Inflammatory macrophage treated with lipopolysaccharide for 4 hours (primary cell): Measurements from ENCODE around the gene UVRAG.
A peak's percentile ranks its signal among the peaks of the same experiment; 100 is the strongest.

Experiments used
- DNase-seq: peaks from one replicate; pipeline ENCODE4 v3.0.0-alpha.2; 2020

The UVRAG gene

GRCh38 chr11:75888416-75888815 lies 73.4 kb downstream of the UVRAG start:
- peak; percentile 49 for DNase-seq

DNA sequence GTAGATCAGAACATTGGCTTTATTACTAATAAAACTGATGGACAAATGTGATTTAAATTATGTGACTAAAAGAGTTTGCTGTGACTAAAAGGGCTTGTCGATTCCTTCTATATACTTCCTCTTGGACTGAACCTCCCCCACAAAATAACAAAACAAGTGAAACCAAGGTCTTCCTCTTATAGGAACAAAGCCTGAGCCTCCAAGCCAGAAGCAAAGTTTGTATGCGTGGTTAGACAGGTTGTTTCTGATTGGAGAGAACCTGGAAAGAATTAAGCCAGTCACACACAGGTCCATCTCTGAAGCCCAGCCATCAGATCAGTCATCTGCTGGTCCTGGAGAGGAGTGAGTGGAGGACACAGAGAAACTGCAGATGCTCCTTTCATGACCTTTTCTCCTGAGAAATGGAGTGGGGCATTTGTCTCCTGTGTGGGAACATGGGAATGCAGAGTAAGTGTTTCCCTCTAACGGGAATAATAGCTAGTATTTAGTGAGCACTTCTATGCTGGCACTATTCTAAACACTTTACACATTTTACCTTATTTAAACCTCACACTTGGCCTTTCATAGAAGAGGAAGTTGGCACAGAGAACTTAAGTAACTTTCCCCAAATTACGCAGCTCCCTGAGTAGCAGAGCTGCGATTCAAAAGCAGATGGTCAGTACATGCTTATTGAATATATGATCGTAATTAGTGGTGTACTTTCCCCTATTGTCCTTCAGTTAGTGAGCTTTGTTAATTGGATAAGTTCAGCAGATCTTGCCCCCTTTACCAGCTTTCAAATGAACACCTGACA lies 77.1 kb downstream of the UVRAG start:
- DNase-seq, result peak; percentile 85

DNA sequence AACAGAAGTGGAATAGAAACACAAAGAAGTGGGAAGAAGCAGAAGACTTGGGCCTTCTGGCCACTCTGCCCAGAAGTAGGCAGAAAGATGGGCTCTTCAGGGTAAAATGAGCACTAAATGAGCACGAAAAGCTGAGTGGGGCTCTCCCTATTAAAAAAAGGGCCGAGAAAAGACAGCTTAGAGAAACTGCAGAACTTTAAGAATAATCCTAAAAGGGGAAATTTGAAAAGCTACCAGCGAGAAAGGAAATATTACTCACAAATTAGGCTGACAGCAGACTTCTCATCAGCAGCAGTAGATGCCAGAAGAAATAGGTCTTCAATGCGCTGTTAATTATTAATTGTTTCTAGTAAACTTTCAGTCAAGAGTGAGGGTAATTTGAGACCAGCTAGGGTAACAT lies 78.2 kb downstream of the UVRAG start:
- DNase-seq, result no peak

- no peak for DNase-seq
Measured at GRCh38 chr11:75894036-75894585, 79.1 kb downstream of the UVRAG start.

DNA sequence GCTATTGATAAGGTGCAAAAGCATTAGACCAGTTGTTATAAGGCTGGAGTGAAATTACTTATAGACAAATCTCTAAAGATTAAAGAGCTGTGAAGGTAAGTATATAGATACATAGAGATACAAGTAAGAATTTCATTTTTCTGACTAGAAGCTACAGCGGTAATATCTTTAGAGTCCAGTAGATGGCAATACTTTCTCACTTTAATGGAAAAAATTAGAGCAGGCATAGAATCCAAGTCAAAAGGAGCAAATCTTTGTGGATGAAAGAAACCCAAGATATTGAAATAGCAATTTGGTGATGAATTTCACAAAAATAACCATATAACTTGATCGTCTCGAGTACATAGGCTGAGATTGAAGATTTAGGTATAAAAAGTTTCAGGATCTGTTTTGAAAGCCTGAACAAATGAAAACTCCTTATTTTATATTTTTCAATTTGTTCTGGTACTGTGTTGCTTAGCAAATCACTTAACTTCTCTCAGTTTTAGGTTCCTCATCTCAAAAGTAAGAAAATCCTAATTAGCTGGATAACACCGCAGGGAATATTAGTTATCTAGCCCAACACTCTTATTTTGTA lies 81.9 kb downstream of the UVRAG start:
- DNase-seq, result peak; percentile 48

- DNase-seq, result no peak
Measured at GRCh38 chr11:75898871-75899270, 83.9 kb downstream of the UVRAG start.

GRCh38 chr11:75899806-75900205 lies 84.8 kb downstream of the UVRAG start:
- DNase-seq, result no peak

DNA sequence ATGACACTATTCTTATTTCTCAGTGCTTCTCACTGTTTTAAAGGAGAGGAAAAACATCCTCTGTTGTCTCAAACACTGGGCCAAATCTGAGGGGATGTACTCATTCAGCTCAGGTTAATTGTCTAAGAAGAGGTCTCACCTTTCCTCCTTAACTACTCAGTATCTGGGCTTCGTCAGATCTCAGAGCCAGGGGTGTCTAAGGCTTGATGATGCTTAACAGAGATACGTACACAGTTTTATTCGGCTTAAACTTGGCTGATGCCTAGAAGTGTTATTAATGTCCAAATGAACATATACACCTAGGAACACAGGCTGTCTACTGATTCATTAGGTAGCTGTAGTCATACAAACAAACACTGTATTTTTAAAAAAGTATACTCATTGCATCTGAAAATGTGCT lies 85.8 kb downstream of the UVRAG start:
- no peak for DNase-seq

DNA sequence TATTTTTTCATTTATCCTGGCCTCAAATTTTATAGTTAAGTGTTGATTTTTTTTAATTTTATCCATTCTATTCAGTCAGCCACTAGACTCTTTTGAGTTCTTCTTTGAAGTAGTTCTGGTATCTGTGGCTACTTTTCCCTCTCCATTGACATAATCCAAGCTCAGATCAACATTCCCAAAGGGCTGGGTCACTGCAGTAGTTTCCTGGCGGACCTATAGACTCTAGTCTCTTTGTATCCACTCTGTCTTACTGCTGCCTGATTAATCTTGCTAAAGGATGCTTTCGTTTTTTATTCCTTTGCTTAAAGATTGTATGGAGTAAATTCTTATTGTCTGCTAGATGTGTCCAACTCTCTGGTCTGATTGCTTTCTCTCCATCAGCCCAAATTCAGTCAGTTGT lies 87.6 kb downstream of the UVRAG start:
- DNase-seq, result no peak

DNA sequence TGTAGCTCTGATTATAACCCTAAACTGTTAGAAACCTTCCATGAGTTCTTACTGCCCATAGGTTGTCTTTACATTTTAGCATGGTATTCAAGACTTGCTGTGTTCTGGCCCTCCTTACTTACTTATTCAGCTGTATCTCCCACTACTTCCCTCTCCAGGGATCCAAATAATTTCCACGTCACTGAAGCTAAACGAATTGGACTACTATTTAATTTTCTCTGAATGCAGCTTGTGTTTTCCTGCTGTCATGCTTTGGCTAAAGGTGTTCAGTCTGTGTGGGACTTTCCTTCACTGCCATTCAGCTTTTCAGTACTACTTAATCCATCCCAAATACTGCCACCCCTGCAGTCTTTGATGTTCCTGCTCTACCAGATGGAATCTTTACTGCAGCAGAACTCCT lies 88.3 kb downstream of the UVRAG start:
- DNase-seq, result no peak

- DNase-seq, result no peak
Measured at GRCh38 chr11:75905434-75905833, 90.4 kb downstream of the UVRAG start.

GRCh38 chr11:75907906-75908527 lies 93.0 kb downstream of the UVRAG start:
- peak; percentile 52 for DNase-seq

GRCh38 chr11:75910426-75911145 lies 95.6 kb downstream of the UVRAG start:
- no peak for DNase-seq

DNA sequence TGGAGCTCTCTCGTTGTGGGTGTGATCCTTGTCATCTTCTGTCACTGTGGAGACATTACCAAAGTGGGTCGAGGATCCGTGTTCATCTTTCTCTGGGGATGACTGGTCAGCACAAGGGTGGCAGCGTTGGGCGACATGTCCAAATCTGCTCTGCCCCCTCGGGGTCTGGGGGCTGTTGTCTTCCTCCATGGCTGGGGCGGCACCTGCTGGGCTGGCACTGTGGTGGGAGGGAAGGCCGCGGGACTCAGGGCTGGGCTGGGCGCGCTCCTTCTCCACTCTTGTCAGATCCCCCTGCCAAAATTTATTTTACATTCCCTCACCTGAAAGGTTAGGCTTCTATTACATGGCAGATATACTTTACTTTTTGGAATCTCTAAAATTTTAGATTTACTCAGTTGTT lies 96.4 kb downstream of the UVRAG start:
- no peak for DNase-seq

DNA sequence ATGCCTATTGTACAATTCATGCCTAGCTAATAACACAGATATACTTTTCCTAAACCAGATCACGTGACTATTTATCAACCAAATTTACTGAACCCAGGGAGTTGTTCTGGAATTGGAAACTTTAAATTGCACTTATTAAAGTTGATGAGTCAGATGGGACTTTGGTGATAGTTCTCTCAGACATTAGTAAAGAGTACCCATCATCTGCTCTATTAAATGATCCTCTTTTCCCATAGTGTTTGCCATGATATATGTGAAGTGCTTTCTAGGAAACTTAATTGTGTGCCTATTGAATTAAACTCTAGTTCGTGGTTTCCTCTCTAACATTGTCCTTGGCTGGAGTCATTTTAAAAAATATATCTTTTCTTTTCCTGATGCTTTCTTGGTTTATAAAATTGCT lies 99.0 kb downstream of the UVRAG start:
- DNase-seq, result no peak

GRCh38 chr11:75916882-75917281 lies 101.9 kb downstream of the UVRAG start:
- no peak for DNase-seq

GRCh38 chr11:75918331-75918730 lies 103.3 kb downstream of the UVRAG start:
- DNase-seq, result no peak

- DNase-seq, result peak; percentile 35
Measured at GRCh38 chr11:75919525-75919924, 104.5 kb downstream of the UVRAG start.

GRCh38 chr11:75920848-75921247 lies 105.8 kb downstream of the UVRAG start:
- DNase-seq, result no peak

DNA sequence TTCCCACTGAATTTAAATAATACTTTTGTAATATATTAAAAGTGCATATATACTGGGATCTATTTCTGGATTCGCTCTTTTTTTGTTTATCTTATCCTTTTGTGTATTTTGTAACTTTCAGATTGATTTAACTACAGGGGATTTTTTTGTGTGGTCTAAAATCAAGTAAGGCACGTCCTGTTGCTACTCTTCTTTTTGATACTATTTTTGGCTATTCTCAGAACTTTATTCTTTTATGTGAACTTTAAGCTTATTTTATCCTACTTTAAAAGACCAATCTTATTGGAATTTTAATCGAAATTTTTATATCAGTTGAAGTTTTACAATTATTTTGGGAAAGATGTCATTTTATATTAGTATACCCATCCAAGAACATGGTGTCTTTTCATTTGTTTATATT lies 106.8 kb downstream of the UVRAG start:
- no peak for DNase-seq

- no peak for DNase-seq
Measured at GRCh38 chr11:75924966-75925784, 110.2 kb downstream of the UVRAG start.

GRCh38 chr11:75925785-75926164 lies 110.8 kb downstream of the UVRAG start:
- DNase-seq, result no peak

DNA sequence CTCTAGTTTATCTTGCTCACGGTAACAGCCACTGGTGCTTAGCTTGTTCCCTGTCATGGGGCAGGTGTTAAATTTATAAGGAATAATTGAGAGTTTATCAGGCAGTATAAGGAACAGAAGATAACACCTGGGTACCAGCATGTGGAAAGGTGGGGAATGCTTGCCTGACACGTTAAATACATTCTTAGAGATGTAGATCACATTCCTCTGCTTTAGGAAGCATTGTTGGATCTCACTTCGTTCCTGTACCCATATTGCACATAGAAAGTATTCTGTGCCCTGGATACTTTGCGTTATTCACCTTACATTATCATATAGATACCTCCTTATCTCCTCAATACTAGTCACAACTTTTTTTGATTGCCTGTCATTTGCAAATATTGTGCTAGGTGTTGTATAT lies 114.7 kb downstream of the UVRAG start:
- DNase-seq, result no peak
